NCI-H510A (cell line): ENCODE data around the gene ZDHHC11.
"Not testable (repeated sequence)": the region's sequence is repeated elsewhere in the genome, so short reads cannot be mapped to it uniquely, and the experiment has no call there.

ENCODE experiments used
- DNase-seq: peaks from one replicate; lab custom pipeline; 2025; lab: John Stamatoyannopoulos, UW

ZDHHC11 gene

DNA sequence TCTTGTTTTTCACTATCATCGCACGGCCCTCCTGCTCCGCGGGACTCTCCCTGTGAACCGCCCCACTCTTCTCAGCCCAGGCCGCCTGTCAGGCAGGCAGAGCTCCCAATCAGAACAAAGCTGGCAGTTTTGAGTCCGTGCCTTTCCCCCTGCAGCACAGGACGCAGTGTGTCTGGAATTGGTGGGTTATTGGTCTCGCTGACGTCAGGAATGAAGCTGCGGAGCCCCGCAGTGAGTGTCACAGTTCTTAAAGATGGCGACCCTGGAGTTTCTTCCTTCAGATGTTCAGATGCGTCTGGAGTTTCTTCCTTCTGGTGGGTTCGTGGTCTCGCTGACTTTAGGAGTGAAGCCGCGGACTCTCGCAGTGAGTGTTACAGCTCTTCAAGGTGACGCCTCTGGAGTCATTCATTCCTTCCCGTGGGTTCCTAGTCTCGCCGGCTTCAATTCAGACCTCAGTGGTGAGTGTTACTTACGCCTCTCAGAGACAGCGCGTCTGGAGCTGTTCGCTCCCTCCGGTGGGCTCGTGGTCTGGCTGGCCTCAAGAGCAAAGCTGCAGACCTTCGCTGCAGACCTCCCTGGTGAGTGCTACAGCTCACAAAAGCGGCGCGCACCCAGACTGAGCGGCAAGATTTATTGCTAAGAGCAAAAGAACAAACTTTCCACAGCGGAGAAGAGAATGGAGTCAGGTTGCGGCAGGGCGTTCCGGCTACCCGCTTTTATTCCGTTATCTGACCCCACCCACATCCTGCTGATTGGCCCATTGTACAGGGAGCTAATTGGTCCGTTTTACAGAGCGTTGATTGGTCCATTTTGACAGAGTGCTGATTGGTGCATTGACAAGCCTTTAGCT is 73.7 kb downstream of the ZDHHC11 start:
- DNase-seq: no peak

DNA sequence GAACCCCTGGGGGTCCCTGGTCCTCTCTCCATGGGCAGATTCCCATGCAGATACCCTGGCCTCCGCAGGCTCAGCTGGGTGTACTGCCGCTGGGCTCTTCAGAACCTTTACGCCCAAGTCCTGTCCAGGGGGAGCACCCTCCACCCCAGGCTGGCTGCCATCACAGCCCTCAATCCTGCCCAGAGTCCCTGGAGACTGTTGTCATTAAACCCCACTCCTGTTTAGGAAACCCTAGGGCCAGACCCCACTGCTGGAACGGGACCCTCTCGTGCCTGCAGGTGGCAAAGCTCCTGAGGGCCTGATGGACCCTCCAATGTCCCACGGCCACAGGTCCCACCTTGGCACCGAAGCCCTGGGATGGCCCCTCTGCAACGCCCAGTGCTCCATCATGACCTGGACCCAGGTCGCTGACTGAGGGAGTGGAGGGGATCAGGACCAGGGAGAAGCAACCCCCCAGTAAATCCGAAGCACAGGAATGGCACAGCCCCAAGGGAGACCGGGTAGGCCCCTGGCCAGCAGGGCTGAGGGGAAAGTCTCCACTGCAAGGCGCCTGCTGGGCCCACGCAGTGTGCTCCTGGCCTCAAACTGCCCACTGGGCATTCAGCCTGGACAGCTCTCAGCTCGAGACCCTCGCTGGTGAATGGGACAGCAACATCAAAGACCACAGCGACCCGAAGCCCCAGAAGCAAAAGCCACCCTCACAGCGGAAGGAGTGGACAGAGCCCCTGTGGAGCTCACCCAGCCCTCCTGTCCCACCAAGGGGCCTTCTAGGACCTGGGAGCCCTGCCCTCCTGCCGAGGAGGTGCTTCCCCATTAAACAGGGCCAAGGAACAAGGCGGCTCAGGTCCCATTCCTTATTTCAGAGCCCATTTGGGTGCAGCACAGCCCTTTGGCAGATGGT is 74.6 kb downstream of the ZDHHC11 start:
- no peak for DNase-seq

GRCh38 chr5:775595-775960 is 75.2 kb downstream of the ZDHHC11 start:
- not testable (repeated sequence) for DNase-seq

DNA sequence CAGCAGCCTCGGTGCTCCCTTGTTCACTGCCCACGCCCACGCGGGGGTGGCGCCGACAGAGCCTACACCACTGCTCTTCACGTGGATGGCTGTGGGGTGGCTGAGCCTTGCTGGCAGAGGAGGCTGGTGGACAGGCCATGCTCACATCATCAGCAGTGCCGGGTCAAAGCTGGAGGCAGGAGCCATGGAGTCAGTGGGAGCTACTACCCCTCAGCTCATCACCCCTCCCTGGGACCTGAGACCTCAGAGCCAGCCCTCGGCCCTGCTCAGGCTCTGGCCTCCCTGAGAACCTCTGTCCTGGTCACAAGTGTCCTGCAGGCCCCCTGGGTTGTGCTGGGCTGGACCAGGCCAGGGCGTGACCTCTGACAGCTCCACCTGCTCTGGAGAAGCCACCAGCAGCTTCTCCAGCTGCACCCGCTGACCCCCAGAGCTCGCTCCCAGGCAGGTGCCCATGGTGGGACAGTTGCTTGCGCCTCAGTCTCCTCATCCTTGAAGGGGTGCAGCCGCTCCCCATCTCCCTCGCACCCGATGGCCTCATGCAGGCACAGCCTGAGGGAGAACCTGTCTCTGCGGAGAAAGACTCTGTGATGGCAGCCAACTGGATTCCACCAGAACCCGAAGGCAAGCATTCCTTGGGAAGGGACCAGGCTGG is 75.8 kb downstream of the ZDHHC11 start:
- not testable (repeated sequence) for DNase-seq

DNA sequence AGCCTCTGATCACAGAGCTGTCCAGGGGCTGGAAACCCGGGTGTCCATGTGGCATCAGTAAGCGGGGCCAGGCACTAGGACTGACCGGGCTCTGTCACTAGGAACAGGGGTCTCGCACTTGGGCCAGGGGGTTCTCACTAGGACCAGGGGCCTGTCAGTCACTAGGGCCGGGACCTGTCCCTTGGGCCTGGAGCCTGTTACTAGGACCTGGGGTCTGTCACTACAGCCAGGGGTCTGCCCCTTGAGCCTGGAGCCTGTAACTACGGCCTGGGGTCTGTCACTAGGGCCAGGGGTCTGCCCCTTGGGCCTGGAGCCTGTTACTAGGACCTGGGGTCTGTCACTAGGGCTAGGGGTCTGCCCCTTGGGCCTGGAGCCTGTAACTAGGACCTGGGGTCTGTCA is 76.5 kb downstream of the ZDHHC11 start:
- not testable (repeated sequence) for DNase-seq

- no peak for DNase-seq
Observed at GRCh38 chr5:773517-774264, 77.1 kb downstream of the ZDHHC11 start.

DNA sequence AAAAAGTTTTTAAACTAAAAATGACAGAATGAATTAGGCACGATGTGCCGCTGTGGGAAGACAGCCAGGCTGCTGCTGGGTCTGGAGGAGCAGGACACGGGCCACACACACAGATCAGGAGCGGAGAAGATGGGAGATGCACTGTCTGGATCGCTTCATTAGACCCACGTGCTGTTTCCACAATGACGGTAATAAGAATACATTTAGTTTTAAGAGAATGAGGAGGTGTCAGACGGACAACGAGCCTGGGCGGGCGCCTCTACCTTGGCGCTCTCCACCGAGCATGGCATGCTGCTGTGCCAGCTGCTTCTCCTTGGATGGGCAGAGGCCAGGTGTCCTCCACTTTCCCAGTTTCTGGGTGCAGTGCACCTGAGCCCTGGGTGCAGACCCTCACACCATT is 77.9 kb downstream of the ZDHHC11 start:
- DNase-seq: not testable (repeated sequence)

DNA sequence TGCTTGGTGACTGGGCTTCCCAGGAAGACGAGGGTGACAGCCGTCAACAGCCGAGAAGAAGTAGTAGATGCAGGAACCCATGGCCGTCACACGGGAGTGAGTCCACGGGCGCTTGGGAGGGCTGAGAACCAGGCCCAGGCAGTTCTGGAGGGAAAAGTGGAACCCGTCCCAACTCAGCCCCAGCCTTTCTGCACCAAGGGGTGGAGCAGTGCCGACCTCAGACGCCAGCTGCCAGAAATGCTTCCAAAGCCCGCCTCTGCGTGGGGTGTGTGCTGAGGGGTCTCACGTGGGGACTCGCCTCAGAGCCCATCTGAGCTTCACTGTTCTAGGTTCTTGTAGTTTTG is 78.3 kb downstream of the ZDHHC11 start:
- DNase-seq: not testable (repeated sequence)

GRCh38 chr5:771841-772546 is 78.8 kb downstream of the ZDHHC11 start:
- DNase-seq: not testable (repeated sequence)

GRCh38 chr5:771087-771781 is 79.6 kb downstream of the ZDHHC11 start:
- not testable (repeated sequence) for DNase-seq

- not testable (repeated sequence) for DNase-seq
Observed at GRCh38 chr5:770585-770984, 80.2 kb downstream of the ZDHHC11 start.

DNA sequence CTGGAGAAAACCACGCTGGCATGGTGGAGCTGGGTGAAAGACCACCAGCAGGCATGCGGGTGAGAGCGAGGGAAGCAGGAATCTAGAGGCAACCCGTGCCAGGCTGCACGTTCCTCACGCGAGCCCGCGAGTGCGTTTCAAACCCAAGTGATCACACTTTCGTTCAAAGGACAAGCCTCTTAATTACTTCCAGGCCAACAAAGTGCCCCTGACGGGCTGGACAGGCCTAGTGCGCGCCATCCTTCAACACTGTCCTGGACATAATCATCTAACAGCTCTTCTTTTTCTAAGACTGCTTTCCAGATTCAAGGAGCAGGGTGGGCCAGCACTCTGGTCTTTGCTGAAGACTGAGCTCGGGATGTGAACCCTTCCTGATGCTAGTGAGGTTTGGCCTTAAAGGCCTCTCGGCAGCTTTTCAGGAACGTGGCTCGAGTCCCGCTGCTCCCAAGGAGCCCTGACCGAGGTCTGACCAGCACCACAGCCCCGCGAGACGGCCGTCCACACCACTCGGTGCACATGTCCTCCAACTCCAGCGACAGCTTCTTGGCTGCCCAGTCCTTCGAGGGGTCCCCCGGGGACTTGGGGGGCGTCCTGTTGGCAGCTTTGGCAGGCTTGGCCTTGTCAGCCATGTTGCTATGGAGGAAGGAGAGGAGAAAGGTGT is 81.2 kb downstream of the ZDHHC11 start:
- DNase-seq: not testable (repeated sequence)

- DNase-seq: no peak
Observed at GRCh38 chr5:766666-767431, 83.9 kb downstream of the ZDHHC11 start.

GRCh38 chr5:765948-766631 is 84.7 kb downstream of the ZDHHC11 start:
- DNase-seq: no peak

- no peak for DNase-seq
Observed at GRCh38 chr5:763998-764781, 86.6 kb downstream of the ZDHHC11 start.

DNA sequence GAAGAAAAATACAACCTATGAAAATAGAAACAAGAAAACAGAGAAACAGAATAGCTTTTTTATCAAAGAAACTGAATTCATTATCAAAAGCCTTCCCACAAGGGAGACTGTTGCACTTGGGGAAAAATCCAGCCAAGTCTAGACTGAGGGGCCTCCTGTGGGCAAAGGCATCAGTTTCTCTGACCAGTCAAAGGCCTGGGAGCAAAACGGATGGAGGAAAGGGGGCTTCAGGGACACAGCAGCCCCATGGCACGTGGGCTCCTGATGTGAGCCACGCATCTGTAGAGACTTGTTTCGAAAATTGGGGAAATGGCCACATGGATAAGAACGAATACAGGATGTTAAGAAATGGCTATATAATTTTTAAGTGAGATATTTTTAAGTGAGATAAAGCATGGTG is 87.4 kb downstream of the ZDHHC11 start:
- DNase-seq: no peak

- not testable (repeated sequence) for DNase-seq
Observed at GRCh38 chr5:762996-763395, 87.8 kb downstream of the ZDHHC11 start.
